ENCODE measurements around the gene SLC44A5. TPM values are rescaled to one million over a fixed set of nuclear protein-coding genes. Genes with fewer than 3 reads are reported as not detected.

Gene SLC44A5
- polyA plus RNA-seq, 2 of the 4 experiments (the other 2 are of a cell fraction) = 0.10 to 1.5 TPM

GRCh38 chr1:75421371-75421770 lies 189.5 kb downstream of the SLC44A5 start:
- ChIA-PET POLR2A (no interaction called here), CTCF (no interaction called here)

GRCh38 chr1:75415187-75415586 lies 195.7 kb downstream of the SLC44A5 start:
- Histone ChIP-seq H3K4me2 (no peak overlapping the region), H3K4me1 (no peaks in the 10 kb centered on the region), H3K9me3 (no peaks in the 10 kb centered on the region), H3K27ac (no peak overlapping the region), H3K4me3 (no peak overlapping the region)
- WGBS (ENCODE audit: missing lambda C conversion rate) = 4% methylated on average over 3 of the region's 3 CpGs
- POLR2A ChIA-PET = no interaction called here
- CTCF ChIA-PET = no interaction called here
- DNase-seq (ENCODE audit: low read depth in 1 of 2, low spot score in 1 of 2) (no peak), ATAC-seq (no peak), FAIRE-seq (no peak)
- no peak for TF ChIP-seq KDM5A (IDR thresholded peaks at IDR 0.05)
- TF ChIP-seq FOSL2 (IDR thresholded peaks at IDR 0.05) = no peak
- no peak for TF ChIP-seq FOSL2 (CRISPR knock-in tag; IDR thresholded peaks at IDR 0.05)
- no peak for TF ChIP-seq POLR2A (IDR thresholded peaks at IDR 0.05; ENCODE audit: low read length)
- no peak for TF ChIP-seq HES2 (IDR thresholded peaks at IDR 0.05)
- TF ChIP-seq PBX3 (IDR thresholded peaks at IDR 0.05) = no peak
- TF ChIP-seq RAD21 (conservative IDR thresholded peaks at IDR 0.05 in 1 of 2, IDR thresholded peaks at IDR 0.05 in 1 of 2) = no peak
- no peak for TF ChIP-seq CBX8 (IDR thresholded peaks at IDR 0.05)
- no peak for TF ChIP-seq ESRRA (IDR thresholded peaks at IDR 0.05; ENCODE audit: borderline replicate concordance, low read length)
- TF ChIP-seq CBX2 (IDR thresholded peaks at IDR 0.05; ENCODE audit: borderline replicate concordance, low read depth) = no peak
- no peak for TF ChIP-seq GATA3 (IDR thresholded peaks at IDR 0.05; ENCODE audit: borderline replicate concordance)
- TF ChIP-seq CHD4 (IDR thresholded peaks at IDR 0.05; ENCODE audit: borderline replicate concordance) = no peak
- no peak for TF ChIP-seq KDM1A (IDR thresholded peaks at IDR 0.05; ENCODE audit: low read depth)
- no peak for TF ChIP-seq E2F6 (IDR thresholded peaks at IDR 0.05; ENCODE audit: borderline replicate concordance, low read depth)

More at GRCh38 chr1:75421371-75421770, 189.5 kb downstream of the SLC44A5 start:
- H3K9me3 ChIP-seq = no peaks in the 10 kb centered on the region
- H3K27ac ChIP-seq = no peak overlapping the region
- TF ChIP-seq FOSB (CRISPR knock-in tag; IDR thresholded peaks at IDR 0.05) (no peak), USF2 (IDR thresholded peaks at IDR 0.05) (no peak), HDAC2 (IDR thresholded peaks at IDR 0.05) (no peak), EP300 (IDR thresholded peaks at IDR 0.05) (no peak), MAX (IDR thresholded peaks at IDR 0.05) (no peak), ELK1 (IDR thresholded peaks at IDR 0.05; ENCODE audit: low read depth, low read length) (no peak), NPAS2 (CRISPR knock-in tag; IDR thresholded peaks at IDR 0.05; ENCODE audit: borderline replicate concordance) (no peak), RFX5 (IDR thresholded peaks at IDR 0.05) (no peak), TP53 (CRISPR knock-in tag; IDR thresholded peaks at IDR 0.05) (no peak), HOXB13 (CRISPR knock-in tag; IDR thresholded peaks at IDR 0.05; ENCODE audit: low read depth) (no peak), REST (IDR thresholded peaks at IDR 0.05) (no peak), EHF (CRISPR knock-in tag; IDR thresholded peaks at IDR 0.05) (no peak), GATA3 (IDR thresholded peaks at IDR 0.05; ENCODE audit: borderline replicate concordance) (no peak), HES2 (IDR thresholded peaks at IDR 0.05) (no peak)
- no peaks in the 10 kb centered on the region for H3K4me1 ChIP-seq
- 12% methylated on average over 1 of the region's 1 CpG for WGBS (ENCODE audit: missing lambda C conversion rate)
- FAIRE-seq = no peak
- no peak overlapping the region for H3K4me3 ChIP-seq
- no peak for DNase-seq (ENCODE audit: low read depth in 1 of 2, low spot score in 1 of 2)
- no peak overlapping the region for H3K4me2 ChIP-seq
- no peak for ATAC-seq
